Activated CD4-positive, alpha-beta memory T cell treated with anti-CD3 and anti-CD28 coated beads for 36 hours (primary cell): ENCODE data around the gene LPA. TPM values are rescaled to one million over a fixed set of nuclear protein-coding genes. Genes with fewer than 3 reads are reported as not detected.
"Not testable (repeated sequence)": the region's sequence is repeated elsewhere in the genome, so short reads cannot be mapped to it uniquely, and the experiment has no call there.

Experiments used
- CTCF ChIA-PET: fragments of 350-600 bp; sonication (Branson Sonifier 250); formaldehyde crosslinking; loops from one replicate; lab custom pipeline; 2021; ENCODE audit warnings: antibody characterized with exemption, inconsistent platforms; lab: Charles Lee
- POLR2A ChIA-PET: fragments of 350-600 bp; sonication (Branson Sonifier 250); formaldehyde crosslinking; loops from one replicate; lab custom pipeline; 2021; ENCODE audit warnings: antibody characterized with exemption; lab: Charles Lee
- DNase-seq: peaks from one replicate; pipeline ENCODE4 v3.0.0-alpha.2; 2020
- H3K27ac Mint-ChIP-seq: one replicate; pipeline ENCODE4 v1.8.0; 2021; ENCODE audit warnings: mixed read lengths
- H3K27me3 Mint-ChIP-seq: one replicate; pipeline ENCODE4 v1.8.0; 2021; ENCODE audit warnings: mixed read lengths
- H3K36me3 Mint-ChIP-seq: one replicate; pipeline ENCODE4 v1.8.0; 2021; ENCODE audit warnings: mixed read lengths
- H3K4me1 Mint-ChIP-seq: one replicate; pipeline ENCODE4 v1.8.0; 2021; ENCODE audit warnings: low read depth, mixed read lengths
- H3K4me3 Mint-ChIP-seq: one replicate; pipeline ENCODE4 v1.8.0; 2021; ENCODE audit warnings: mild to moderate bottlenecking, mixed read lengths
- H3K9me3 Mint-ChIP-seq: one replicate; pipeline ENCODE4 v1.8.0; 2021; ENCODE audit warnings: mixed read lengths
- intact Hi-C: fragments of 100-400 bp; cut with micrococcal nuclease; formaldehyde crosslinking; loops from one replicate; pipeline ENCODE4 v1.15.1; 2023
- total RNA-seq, 2 experiments: library from RNA; stranded (reverse); gene quantifications; one replicate each; pipeline ENCODE4 v1.2.3, GENCODE V29; 2021

The LPA gene
- total RNA-seq, 2 experiments from 2014 or later, result not detected

DNA sequence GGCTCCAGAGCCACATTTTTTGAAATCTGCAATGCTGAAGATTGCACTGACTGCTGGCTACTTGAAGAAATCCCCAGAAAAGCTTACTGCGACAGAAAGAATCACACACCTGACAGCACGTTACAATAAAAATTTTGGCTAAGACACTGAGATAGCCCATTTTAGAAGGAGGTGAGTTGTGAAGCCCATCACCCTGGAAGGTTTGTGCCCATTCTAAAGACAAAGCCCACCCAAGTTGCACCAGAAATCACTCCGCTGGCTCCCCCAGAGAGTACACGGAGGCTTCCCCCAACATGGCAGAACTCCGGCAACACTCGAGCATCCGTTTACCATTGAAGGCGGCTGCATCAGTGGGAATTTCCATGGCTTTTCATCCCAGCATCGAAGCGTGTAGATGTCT is 29.4 kb downstream of the LPA start:
- CTCF ChIA-PET, result no interaction called here
- no peak for DNase-seq
- POLR2A ChIA-PET, result no interaction called here
- no peak overlapping the region for H3K27ac Mint-ChIP-seq
- H3K4me3 Mint-ChIP-seq, result no peak overlapping the region
- H3K36me3 Mint-ChIP-seq, result no peaks in the 10 kb centered on the region
- H3K4me1 Mint-ChIP-seq, result no peaks in the 10 kb centered on the region
- H3K27me3 Mint-ChIP-seq, result no peaks in the 10 kb centered on the region
- intact Hi-C loops, result no loop called here
- no peaks in the 10 kb centered on the region for H3K9me3 Mint-ChIP-seq

DNA sequence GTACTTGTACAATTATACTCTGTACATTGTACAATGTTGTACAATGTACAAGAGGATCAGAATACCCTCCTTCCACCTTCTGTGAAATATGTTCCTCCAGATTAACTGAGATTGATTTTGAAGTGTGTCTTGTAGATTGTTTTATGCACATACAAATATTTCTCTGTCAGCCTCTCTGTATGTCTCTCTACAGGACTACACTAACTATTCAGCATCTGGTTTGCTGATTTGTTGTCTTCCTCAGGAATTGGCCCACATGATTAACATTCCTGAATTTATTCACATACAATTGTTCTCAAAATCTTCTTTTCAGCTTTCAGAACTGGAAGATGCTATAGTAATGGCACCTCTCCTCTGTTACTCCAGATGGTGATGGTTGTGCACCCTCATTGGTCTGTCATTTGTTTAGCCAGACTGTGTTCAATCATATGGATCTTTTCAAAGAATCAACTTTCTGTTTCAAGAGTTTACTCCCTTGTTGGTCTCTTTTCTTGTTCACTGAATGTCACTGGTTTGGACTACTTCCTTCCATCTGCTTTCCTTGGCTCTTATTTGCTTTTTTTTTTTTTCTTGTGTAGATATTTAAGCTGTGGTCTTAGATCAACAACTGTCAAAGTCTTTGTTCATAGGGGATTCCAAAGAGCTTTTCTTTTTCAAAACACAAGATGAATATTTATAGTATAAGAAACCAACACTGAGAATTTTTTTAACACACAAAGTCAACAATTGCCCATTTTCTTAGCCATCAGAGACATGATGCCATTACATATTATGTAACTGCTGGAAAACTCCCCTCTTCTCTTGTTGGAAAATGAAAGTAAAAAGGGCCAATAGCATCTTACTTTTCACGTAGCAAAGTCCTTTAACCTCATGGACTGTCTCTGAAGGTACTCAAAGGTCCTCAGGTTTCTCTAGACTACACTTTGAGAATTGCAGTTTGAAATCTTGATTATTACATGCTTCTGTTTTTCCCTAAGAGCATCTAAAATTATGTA is 67.9 kb downstream of the LPA start:
- Mint-ChIP-seq H3K4me1 (peaks cover 4% of the 10 kb centered on the region), H3K27me3 (peaks cover 14% of the 10 kb centered on the region), H3K9me3 (no peaks in the 10 kb centered on the region), H3K27ac (no peak overlapping the region), H3K36me3 (no peaks in the 10 kb centered on the region), H3K4me3 (no peak overlapping the region)
- ChIA-PET CTCF (no interaction called here), POLR2A (no interaction called here)
- intact Hi-C loops, result no loop called here
- no peak for DNase-seq

DNA sequence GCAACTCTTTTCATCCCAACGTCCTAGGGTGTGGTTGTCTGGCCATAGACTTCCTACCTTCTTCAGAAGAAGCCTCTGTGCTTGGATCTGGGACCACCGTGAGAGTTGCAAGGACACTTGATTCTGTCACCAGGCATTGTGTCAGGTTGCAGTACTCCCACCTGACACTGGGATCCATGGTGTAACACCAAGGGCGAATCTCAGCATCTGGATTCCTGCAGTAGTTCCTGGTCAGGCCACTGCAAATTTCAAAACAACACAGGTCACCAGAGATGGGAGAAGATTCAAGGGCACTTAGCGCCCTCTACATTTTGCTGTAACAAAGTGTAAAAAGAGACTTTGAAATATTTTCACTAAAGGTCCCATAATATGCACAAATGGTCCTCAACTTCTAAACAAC is 68.8 kb downstream of the LPA start:
- H3K4me3 Mint-ChIP-seq, CTCF ChIA-PET, H3K4me1 Mint-ChIP-seq, POLR2A ChIA-PET, H3K36me3 Mint-ChIP-seq, DNase-seq, H3K9me3 Mint-ChIP-seq, intact Hi-C loops, H3K27ac Mint-ChIP-seq: not testable (repeated sequence)
- H3K27me3 Mint-ChIP-seq, result peaks cover 16% of the 10 kb centered on the region

DNA sequence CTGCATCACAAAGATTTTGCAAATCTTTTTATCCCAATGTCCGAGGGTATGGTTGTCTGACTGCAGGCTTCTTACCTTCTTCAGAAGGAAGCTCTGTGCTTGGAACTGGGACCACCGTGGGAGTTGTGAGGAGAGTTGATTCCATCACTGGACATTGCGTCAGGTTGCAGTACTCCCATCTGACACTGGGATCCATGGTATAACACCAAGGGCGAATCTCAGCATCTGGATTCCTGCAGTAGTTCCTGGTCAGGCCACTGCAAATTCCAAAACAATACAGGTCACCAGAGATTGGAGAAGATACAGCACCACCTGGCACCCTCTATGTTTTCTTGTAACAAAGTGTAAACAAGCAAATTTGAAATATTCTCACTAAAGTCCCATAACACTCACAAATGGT is 77.7 kb downstream of the LPA start:
- ChIA-PET CTCF (no interaction called here), POLR2A (no interaction called here)
- no peak for DNase-seq
- Mint-ChIP-seq H3K4me3 (no peak overlapping the region), H3K9me3 (peaks cover 10% of the 10 kb centered on the region), H3K36me3 (no peaks in the 10 kb centered on the region), H3K4me1 (no peaks in the 10 kb centered on the region), H3K27ac (no peak overlapping the region), H3K27me3 (peaks cover 34% of the 10 kb centered on the region)
- intact Hi-C loops, result no loop called here

DNA sequence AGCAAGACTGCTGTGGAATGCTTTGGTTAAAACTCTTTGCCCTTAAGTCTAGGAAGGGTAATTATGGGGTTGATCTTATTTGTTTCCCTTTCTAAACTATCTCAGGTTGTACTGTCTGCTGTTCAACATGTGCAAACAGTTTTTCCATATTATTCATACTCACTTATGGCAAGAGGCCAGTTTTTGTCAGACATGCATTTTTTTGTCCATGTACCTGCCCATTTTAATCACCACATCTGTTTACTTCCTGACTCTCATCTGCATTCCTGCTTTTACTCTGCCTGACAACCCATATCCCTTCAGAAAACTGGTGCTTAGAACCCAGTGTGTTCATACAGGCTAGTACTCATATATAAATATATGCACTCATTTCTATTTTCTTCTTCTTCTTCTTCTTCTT is 80.3 kb downstream of the LPA start:
- no peak overlapping the region for H3K4me3 Mint-ChIP-seq
- no peak overlapping the region for H3K27ac Mint-ChIP-seq
- peaks cover 10% of the 10 kb centered on the region for H3K9me3 Mint-ChIP-seq
- no peaks in the 10 kb centered on the region for H3K36me3 Mint-ChIP-seq
- no peak for DNase-seq
- ChIA-PET POLR2A (no interaction called here), CTCF (no interaction called here)
- no peaks in the 10 kb centered on the region for H3K4me1 Mint-ChIP-seq
- H3K27me3 Mint-ChIP-seq, result peaks cover 32% of the 10 kb centered on the region
- intact Hi-C loops, result no loop called here

DNA sequence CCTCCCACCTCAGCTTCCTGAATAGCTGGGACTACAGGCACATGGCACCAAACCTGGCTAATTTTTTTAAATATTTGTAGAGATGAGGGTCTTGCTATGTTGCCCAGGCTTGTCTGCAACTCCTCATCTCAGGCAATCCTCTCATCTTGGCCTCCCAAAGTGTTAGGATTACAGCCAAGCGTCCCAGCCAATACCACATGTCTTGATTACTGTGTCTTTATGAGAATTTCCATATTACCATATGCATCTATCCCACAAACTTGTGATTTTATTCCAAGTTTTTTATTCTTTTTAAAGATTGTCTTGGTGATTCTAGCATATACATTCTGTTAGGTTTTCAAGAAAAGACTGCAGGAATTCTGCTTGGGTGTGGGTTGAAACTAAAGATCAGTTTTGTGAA is 82.7 kb downstream of the LPA start:
- H3K27me3 Mint-ChIP-seq, result peaks cover 23% of the 10 kb centered on the region

DNA sequence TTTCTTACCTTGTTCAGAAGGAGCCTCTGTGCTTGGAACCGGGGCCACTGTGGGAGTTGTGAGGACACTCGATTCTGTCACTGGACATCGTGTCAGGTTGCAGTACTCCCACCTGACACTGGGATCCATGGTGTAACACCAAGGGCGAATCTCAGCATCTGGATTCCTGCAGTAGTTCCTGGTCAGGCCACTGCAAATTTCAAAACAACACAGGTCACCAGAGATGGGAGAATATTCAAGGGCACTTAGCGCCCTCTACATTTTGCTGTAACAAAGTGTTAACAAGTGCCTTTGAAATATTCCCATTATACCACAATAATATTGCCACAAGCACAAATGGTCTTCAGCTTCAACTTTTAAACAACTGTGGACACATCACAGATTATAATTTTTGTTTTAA is 85.6 kb downstream of the LPA start:
- H3K4me3 Mint-ChIP-seq, POLR2A ChIA-PET, H3K4me1 Mint-ChIP-seq, DNase-seq, H3K27ac Mint-ChIP-seq, H3K36me3 Mint-ChIP-seq, CTCF ChIA-PET, intact Hi-C loops: not testable (repeated sequence)
- peaks cover 15% of the 10 kb centered on the region for H3K9me3 Mint-ChIP-seq
- peaks cover 18% of the 10 kb centered on the region for H3K27me3 Mint-ChIP-seq

More for the DNA sequence above, 82.7 kb downstream of the LPA start:
- H3K36me3 Mint-ChIP-seq, result no peaks in the 10 kb centered on the region
- ChIA-PET CTCF (no interaction called here), POLR2A (no interaction called here)
- no peak overlapping the region for H3K27ac Mint-ChIP-seq
- no peak for DNase-seq
- H3K4me3 Mint-ChIP-seq, result no peak overlapping the region
- H3K9me3 Mint-ChIP-seq, result peaks cover 10% of the 10 kb centered on the region
- H3K4me1 Mint-ChIP-seq, result no peaks in the 10 kb centered on the region
- intact Hi-C loops, result no loop called here

DNA sequence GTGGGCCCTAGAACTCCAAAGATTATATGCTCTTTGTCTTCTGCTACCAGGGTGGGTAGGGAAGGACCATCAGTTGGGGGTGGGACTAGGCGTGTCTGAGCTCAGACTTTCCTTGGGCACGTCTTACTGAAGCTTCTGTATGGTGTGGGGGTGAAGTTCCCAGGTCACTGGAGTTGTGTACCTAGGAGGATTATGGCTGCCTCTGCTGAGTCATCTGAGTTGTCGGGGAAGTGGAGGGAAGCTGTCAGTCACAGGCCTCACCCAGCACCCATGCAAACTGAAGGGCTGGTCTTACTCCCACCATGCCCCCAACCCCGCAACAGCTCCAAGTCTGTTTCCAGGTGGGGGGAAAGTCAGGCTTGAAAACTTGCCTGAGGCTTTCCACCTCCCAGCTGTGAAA is 90.1 kb downstream of the LPA start:
- Mint-ChIP-seq H3K4me3 (no peak overlapping the region), H3K36me3 (no peaks in the 10 kb centered on the region), H3K27ac (no peak overlapping the region), H3K4me1 (no peaks in the 10 kb centered on the region), H3K27me3 (peaks cover 10% of the 10 kb centered on the region), H3K9me3 (peaks cover 9% of the 10 kb centered on the region)
- ChIA-PET CTCF (interaction anchor here (0.5 kb wide), 1 partner anchor 437 kb away, joined by 3 read pairs; no protein-coding TSS in a partner anchor), POLR2A (no interaction called here)
- no peak for DNase-seq
- intact Hi-C loops, result no loop called here

DNA sequence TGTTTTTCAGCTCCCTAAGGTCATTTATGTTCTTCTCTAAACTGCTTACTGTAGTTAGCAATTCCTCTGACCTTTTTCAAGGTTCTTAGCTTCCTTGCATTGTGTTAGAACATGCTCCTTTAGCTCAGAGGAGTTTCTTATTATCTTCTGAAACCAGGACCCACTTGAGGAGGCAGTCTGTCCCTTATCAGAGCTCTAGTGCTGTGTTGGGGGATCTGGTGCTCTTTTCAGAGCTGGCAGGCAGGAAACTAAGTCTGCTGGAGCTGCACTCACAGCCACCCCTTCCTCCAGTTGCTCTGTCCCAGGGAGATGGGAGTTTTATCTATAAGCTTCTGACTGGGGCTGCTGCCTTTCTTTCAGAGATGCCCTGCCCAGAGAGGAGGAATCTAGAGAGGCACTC is 92.9 kb downstream of the LPA start:
- intact Hi-C loops, POLR2A ChIA-PET, H3K36me3 Mint-ChIP-seq, DNase-seq, H3K9me3 Mint-ChIP-seq, H3K27ac Mint-ChIP-seq, H3K4me1 Mint-ChIP-seq, H3K4me3 Mint-ChIP-seq, CTCF ChIA-PET: not testable (repeated sequence)
- peaks cover 22% of the 10 kb centered on the region for H3K27me3 Mint-ChIP-seq

DNA sequence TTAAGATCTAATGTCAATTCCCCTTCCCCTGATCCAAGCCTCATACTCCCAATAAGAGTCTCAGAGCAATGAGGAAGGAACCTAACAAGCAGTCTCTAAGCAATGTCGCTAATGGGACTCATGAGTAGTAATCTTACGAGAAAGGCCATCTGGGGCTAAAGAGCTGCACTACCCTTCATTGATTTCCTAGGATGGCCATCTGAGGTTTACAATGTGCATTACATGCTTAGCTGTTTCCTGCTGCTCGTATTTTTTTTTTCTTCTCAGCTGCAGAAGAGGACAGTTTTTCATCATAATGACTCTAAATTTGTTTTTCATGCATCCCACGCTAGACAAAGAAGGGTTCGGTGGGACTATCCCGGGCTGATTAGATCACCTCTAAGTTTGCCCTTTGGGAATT is 119.3 kb downstream of the LPA start:
- POLR2A ChIA-PET, result no interaction called here
- intact Hi-C loops, result no loop called here
- no peak for DNase-seq
- H3K27me3 Mint-ChIP-seq, result peaks cover 13% of the 10 kb centered on the region
- H3K4me1 Mint-ChIP-seq, result no peaks in the 10 kb centered on the region
- no peaks in the 10 kb centered on the region for H3K9me3 Mint-ChIP-seq
- CTCF ChIA-PET, result no interaction called here
- H3K27ac Mint-ChIP-seq, result no peak overlapping the region
- H3K4me3 Mint-ChIP-seq, result no peak overlapping the region
- H3K36me3 Mint-ChIP-seq, result no peaks in the 10 kb centered on the region

DNA sequence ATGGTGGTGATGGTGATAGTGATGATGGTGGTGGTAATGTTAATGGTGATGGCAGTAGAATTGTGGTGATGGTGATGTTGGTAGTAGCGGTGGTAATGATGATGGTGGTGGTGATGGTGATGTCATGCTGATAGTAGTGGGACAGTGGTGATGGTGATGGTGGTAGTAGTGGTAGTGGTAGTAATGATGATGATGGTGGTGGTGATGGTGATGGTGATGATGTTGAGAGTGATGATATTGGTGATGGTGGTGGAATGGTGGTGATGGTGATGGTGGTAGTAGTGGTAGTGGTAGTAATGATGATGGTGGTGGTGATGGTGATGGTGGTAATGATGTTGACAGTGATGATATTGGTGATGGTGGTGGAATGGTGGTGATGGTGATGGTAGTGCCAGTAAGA is 128.8 kb downstream of the LPA start:
- POLR2A ChIA-PET, result no interaction called here

DNA sequence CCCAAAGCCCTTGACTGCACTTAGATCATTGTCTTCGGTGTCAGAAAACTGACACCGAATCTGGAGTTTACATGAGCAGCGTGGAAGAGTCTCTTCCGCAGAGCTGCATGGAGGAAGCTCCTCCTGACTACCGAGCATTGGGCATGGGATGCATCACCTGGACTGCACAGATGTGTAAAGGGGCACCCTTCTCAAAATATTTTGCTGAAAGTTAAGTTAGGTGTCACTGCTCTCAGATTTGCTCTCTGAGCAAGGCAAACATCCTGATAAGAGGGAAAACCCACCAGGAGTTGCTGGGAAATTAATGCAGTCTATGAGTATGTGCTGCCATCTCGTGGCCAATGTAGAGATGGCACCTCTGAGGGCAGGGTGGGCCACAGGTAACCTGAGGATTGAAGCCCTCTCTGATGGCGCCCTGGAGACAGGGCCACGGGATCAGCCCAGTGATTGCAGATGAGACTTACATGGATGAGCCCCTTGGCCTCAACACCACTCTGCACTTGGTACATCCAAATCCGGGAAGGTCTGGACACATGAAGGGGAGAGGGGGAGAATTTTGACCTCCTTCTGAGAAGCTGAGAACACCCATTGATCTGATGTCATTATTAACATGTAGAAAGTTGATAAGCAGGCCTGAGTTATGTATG is 129.9 kb downstream of the LPA start:
- ChIA-PET CTCF (interaction anchor here (0.6 to 6.4 kb wide), 18 partner anchors 13 to 712 kb away, joined by 3 to 163 read pairs (median 4); partner anchors contain the start of gene SLC22A1), POLR2A (no interaction called here)
- peak; percentile 69 for DNase-seq
- H3K27me3 Mint-ChIP-seq, result no peaks in the 10 kb centered on the region
- H3K27ac Mint-ChIP-seq, result no peak overlapping the region
- intact Hi-C loops, result loop anchor here (1.0 to 10.0 kb wide), 2 partner anchors 14 to 669 kb away; no protein-coding TSS in a partner anchor
- peaks cover 7% of the 10 kb centered on the region for H3K9me3 Mint-ChIP-seq
- peaks cover 3% of the 10 kb centered on the region for H3K36me3 Mint-ChIP-seq
- H3K4me3 Mint-ChIP-seq, result no peak overlapping the region
- no peaks in the 10 kb centered on the region for H3K4me1 Mint-ChIP-seq

More for the DNA sequence above, 128.8 kb downstream of the LPA start:
- Mint-ChIP-seq H3K4me1 (no peaks in the 10 kb centered on the region), H3K4me3 (no peak overlapping the region), H3K27ac (no peak overlapping the region), H3K27me3 (no peaks in the 10 kb centered on the region), H3K36me3 (no peaks in the 10 kb centered on the region), H3K9me3 (no peaks in the 10 kb centered on the region)
- CTCF ChIA-PET, result interaction anchor here (1.3 to 6.4 kb wide), 4 partner anchors 14 to 397 kb away, joined by 4 to 163 read pairs (median 20); no protein-coding TSS in a partner anchor
- no peak for DNase-seq
- intact Hi-C loops, result loop anchor here (10.0 kb wide), 1 partner anchor 670 kb away; no protein-coding TSS in a partner anchor
